HCT116 (cell line): Measurements from ENCODE around the gene SMC1B.

Experiments
- EZH2 ChIP-seq: fragments of 200-600 bp; sonication (generic); IDR thresholded peaks from 2 replicates; pipeline ENCODE4 v1.6.1; 2017; ENCODE audit warnings: antibody characterized with exemption, mixed run types
- ZFX ChIP-seq: fragments of 450-650 bp; IDR thresholded peaks from 2 replicates; pipeline ENCODE4 v1.6.1; 2017

DNA sequence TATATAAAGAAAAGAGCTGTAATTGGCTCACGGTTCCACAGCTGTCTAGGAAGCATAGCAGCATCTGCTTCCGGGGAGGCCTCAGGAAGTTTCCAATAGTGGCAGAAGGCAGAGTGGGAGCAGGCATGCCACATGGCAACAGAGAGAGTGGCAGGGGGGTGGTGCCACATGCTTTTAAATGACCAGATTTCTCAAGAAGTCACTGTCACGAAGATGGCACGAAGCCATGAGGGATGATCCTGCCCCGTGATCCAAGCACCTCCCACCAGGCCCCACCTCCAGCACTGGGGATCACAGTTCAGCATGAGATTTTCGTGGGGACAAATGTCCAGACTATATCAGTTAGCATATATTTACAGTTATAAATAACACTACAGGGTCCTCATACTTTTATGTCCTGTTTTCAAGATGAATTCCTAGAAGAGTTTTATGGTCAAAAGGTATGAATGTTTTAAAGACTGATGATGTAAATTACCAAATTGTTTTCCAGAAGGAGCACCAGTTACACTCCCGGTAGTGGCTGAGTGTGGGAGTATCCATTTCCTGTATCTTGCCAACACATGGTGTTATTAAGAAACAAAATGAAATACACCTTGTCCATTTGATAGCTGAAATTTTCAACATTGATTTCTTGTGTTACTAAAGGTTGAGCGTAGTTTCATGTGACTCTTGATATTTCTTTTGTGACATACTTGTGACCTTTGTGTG lies 84.4 kb downstream of the SMC1B start:
- TF ChIP-seq EZH2 (no peak), ZFX (no peak)
